ENCODE results near the gene CACNA1C.

The CACNA1C gene

DNA sequence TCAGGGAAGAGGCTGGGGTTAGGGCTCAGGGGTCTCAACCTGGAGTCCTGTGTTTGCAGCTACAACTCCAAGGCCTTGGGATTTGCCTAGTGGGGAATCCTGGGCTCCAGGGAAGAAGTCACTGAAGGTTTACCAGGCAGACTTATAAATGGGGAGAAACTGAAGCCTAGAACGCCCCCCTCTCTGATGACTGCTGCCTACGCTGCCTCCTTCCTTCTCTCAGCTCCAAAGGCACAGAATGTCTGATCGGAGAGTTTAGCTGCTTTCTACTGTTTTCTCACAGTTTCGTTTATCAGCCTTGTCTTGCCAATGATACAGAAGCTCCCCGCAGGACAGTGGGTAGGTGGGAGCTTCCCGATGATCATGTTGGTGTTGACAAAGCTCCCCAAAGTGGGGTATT, 101.7 kb downstream of the CACNA1C start:
- no peak for DNase-seq
- no peak overlapping the region for H3K4me3 ChIP-seq (ENCODE audit: control insufficient read depth in 1 of 7, extremely low read depth in 1 of 7, insufficient read depth in 4 of 7, low read depth in 2 of 7, low read length in 6 of 7)
- 90% methylated on average over 4 of the region's 6 CpGs for WGBS (ENCODE audit: insufficient coverage)
- no peak overlapping the region for H3K27ac ChIP-seq (ENCODE audit: insufficient read depth in 1 of 2, low read depth in 1 of 2, low read length in 2 of 2, poor library complexity in 1 of 2, severe bottlenecking in 2 of 2)
- ChIA-PET CTCF (no interaction called here), POLR2A (no interaction called here)
- no peaks in the 10 kb centered on the region for H3K27me3 ChIP-seq (replicated peaks in 2 of 5; ENCODE audit: control insufficient read depth in 4 of 5, insufficient read depth in 5 of 5, low read length in 4 of 5)
- H3K4me1 ChIP-seq (ENCODE audit: control extremely low read depth in 1 of 4, control insufficient read depth in 4 of 4, insufficient read depth in 4 of 4, low read length in 3 of 4): no peaks in the 10 kb centered on the region
- H3K9me3 ChIP-seq (ENCODE audit: control extremely low read depth in 1 of 5, control insufficient read depth in 4 of 5, insufficient read depth in 2 of 5, low read depth in 1 of 5, low read length in 4 of 5): no peaks in the 10 kb centered on the region
- no peaks in the 10 kb centered on the region for H3K36me3 ChIP-seq (ENCODE audit: control insufficient read depth in 4 of 4, insufficient read depth in 4 of 4, low read length in 3 of 4)

DNA sequence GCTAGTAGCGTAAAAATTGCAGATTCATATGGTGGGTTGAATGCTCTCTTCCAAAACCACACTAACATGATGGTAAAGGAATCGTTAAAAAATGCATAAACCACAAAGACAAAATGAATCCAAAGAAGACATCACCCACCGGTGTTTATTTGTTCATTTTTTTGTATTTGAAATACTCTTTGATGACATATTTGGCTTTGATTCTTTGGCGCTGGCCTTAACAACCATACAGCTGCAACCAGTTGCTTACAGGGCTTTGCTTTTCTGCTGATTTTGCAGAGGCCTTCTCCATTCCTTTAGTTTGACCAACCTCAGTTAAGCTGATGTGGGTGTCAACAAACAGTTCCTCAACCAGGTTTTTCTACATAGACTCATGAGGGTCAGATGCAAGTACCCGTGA, 103.5 kb downstream of the CACNA1C start:
- Histone ChIP-seq H3K4me1 (ENCODE audit: control extremely low read depth in 1 of 4, control insufficient read depth in 4 of 4, insufficient read depth in 4 of 4, low read length in 3 of 4) (no peaks in the 10 kb centered on the region), H3K36me3 (ENCODE audit: control insufficient read depth in 4 of 4, insufficient read depth in 4 of 4, low read length in 3 of 4) (no peaks in the 10 kb centered on the region), H3K4me3 (ENCODE audit: control insufficient read depth in 1 of 7, extremely low read depth in 1 of 7, insufficient read depth in 4 of 7, low read depth in 2 of 7, low read length in 6 of 7) (no peak overlapping the region), H3K9me3 (ENCODE audit: control extremely low read depth in 1 of 5, control insufficient read depth in 4 of 5, insufficient read depth in 2 of 5, low read depth in 1 of 5, low read length in 4 of 5) (no peaks in the 10 kb centered on the region), H3K27ac (ENCODE audit: insufficient read depth in 1 of 2, low read depth in 1 of 2, low read length in 2 of 2, poor library complexity in 1 of 2, severe bottlenecking in 2 of 2) (no peak overlapping the region), H3K27me3 (replicated peaks in 2 of 5; ENCODE audit: control insufficient read depth in 4 of 5, insufficient read depth in 5 of 5, low read length in 4 of 5) (no peaks in the 10 kb centered on the region)
- DNase-seq: no peak
- ChIA-PET CTCF (interaction anchor here (0.6 kb wide), 1 partner anchor 11 kb away, joined by 3 read pairs; no protein-coding TSS in a partner anchor), POLR2A (no interaction called here)
- 97% methylated on average over 3 of the region's 5 CpGs for WGBS (ENCODE audit: insufficient coverage)

- Histone ChIP-seq H3K4me3 (ENCODE audit: control insufficient read depth in 1 of 7, extremely low read depth in 1 of 7, insufficient read depth in 4 of 7, low read depth in 2 of 7, low read length in 6 of 7) (no peak overlapping the region), H3K27me3 (replicated peaks in 2 of 5; ENCODE audit: control insufficient read depth in 4 of 5, insufficient read depth in 5 of 5, low read length in 4 of 5) (no peaks in the 10 kb centered on the region), H3K4me1 (ENCODE audit: control extremely low read depth in 1 of 4, control insufficient read depth in 4 of 4, insufficient read depth in 4 of 4, low read length in 3 of 4) (no peaks in the 10 kb centered on the region), H3K36me3 (ENCODE audit: control insufficient read depth in 4 of 4, insufficient read depth in 4 of 4, low read length in 3 of 4) (no peaks in the 10 kb centered on the region), H3K27ac (ENCODE audit: insufficient read depth in 1 of 2, low read depth in 1 of 2, low read length in 2 of 2, poor library complexity in 1 of 2, severe bottlenecking in 2 of 2) (no peak overlapping the region), H3K9me3 (ENCODE audit: control extremely low read depth in 1 of 5, control insufficient read depth in 4 of 5, insufficient read depth in 2 of 5, low read depth in 1 of 5, low read length in 4 of 5) (no peaks in the 10 kb centered on the region)
- ChIA-PET CTCF (interaction anchor here (1.1 kb wide), 1 partner anchor 9 kb away, joined by 3 read pairs; no protein-coding TSS in a partner anchor), POLR2A (no interaction called here)
- 97% methylated on average over 4 of the region's 7 CpGs for WGBS (ENCODE audit: insufficient coverage)
- no peak for DNase-seq
Observed at GRCh38 chr12:2160043-2160442, 107.3 kb downstream of the CACNA1C start.

- Histone ChIP-seq H3K4me1 (ENCODE audit: control extremely low read depth in 1 of 4, control insufficient read depth in 4 of 4, insufficient read depth in 4 of 4, low read length in 3 of 4) (no peaks in the 10 kb centered on the region), H3K27me3 (replicated peaks in 2 of 5; ENCODE audit: control insufficient read depth in 4 of 5, insufficient read depth in 5 of 5, low read length in 4 of 5) (no peaks in the 10 kb centered on the region), H3K9me3 (ENCODE audit: control extremely low read depth in 1 of 5, control insufficient read depth in 4 of 5, insufficient read depth in 2 of 5, low read depth in 1 of 5, low read length in 4 of 5) (peaks cover 0 to 5% (median 0%) of the 10 kb centered on the region in 5 experiments), H3K4me3 (ENCODE audit: control insufficient read depth in 1 of 7, extremely low read depth in 1 of 7, insufficient read depth in 4 of 7, low read depth in 2 of 7, low read length in 6 of 7) (no peak overlapping the region), H3K36me3 (ENCODE audit: control insufficient read depth in 4 of 4, insufficient read depth in 4 of 4, low read length in 3 of 4) (no peaks in the 10 kb centered on the region), H3K27ac (ENCODE audit: insufficient read depth in 1 of 2, low read depth in 1 of 2, low read length in 2 of 2, poor library complexity in 1 of 2, severe bottlenecking in 2 of 2) (no peak overlapping the region)
- WGBS (ENCODE audit: insufficient coverage): 73% methylated on average over 8 of the region's 10 CpGs
- POLR2A ChIA-PET: no interaction called here
- no peak for DNase-seq
- CTCF ChIA-PET: no interaction called here
Observed at GRCh38 chr12:2161473-2161872, 108.7 kb downstream of the CACNA1C start.

DNA sequence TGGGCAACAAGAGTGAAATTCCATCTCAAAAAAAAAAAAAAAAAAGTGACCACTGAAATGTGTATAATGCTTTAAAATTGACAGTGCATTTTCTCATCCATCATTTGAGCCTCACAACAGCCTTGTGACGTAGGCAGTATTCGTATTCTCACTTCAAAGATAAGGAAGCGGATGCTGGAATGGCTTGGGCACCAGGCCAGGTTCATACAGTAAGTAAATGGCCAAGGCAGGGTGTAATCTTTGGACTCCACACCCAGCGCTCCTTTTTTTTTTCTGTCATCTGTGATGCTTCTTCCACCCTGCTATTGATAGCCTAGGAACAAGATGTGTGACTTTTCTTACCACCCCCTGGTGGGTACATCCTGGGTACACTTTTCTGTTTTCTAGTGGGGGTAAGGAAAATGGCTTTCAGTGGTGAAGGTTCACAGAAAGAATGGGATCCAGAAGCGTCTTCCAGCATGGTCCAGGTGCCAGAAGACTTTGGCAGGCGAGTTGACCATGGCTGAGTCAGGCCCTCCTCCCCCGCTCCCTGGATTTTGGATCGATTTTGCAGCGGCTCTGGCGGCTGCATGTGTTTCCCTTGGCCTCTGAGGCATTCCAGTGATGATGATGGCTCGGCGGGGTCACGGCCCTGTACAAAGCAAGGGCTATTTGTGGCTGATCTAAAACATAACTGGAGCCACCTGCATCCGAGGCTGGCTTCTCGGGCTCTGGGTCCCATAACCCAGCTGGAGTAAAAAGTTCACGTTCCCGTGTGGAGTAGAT, 110.6 kb downstream of the CACNA1C start:
- WGBS (ENCODE audit: insufficient coverage): 98% methylated on average over 15 of the region's 17 CpGs
- H3K36me3 ChIP-seq (ENCODE audit: control insufficient read depth in 4 of 4, insufficient read depth in 4 of 4, low read length in 3 of 4): no peaks in the 10 kb centered on the region
- CTCF ChIA-PET: no interaction called here
- no peaks in the 10 kb centered on the region for H3K27me3 ChIP-seq (replicated peaks in 2 of 5; ENCODE audit: control insufficient read depth in 4 of 5, insufficient read depth in 5 of 5, low read length in 4 of 5)
- no peak for DNase-seq
- no peaks in the 10 kb centered on the region for H3K4me1 ChIP-seq (ENCODE audit: control extremely low read depth in 1 of 4, control insufficient read depth in 4 of 4, insufficient read depth in 4 of 4, low read length in 3 of 4)
- no peak overlapping the region for H3K27ac ChIP-seq (ENCODE audit: insufficient read depth in 1 of 2, low read depth in 1 of 2, low read length in 2 of 2, poor library complexity in 1 of 2, severe bottlenecking in 2 of 2)
- no peak overlapping the region for H3K4me3 ChIP-seq (ENCODE audit: control insufficient read depth in 1 of 7, extremely low read depth in 1 of 7, insufficient read depth in 4 of 7, low read depth in 2 of 7, low read length in 6 of 7)
- peaks cover 0 to 22% (median 9%) of the 10 kb centered on the region in 5 experiments for H3K9me3 ChIP-seq (ENCODE audit: control extremely low read depth in 1 of 5, control insufficient read depth in 4 of 5, insufficient read depth in 2 of 5, low read depth in 1 of 5, low read length in 4 of 5)
- POLR2A ChIA-PET: no interaction called here

DNA sequence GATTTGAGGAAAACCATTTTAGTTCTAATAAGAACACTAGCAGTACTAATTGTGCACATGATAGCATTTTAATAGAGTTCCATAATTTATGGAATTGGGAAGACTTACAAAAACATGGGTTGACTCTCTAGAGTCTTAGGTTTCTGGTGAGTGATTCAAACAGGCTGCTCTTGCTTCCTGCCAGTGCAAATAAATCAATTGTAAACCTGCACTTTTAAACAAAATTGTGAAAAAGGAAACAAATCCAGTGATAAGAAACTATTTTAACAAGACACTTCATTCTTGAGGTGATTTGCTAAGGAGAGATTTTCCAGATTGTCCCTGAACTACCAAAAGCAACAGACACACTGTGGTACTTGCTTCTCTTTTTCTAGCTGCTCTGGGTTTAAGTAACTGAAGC, 112.2 kb downstream of the CACNA1C start:
- H3K9me3 ChIP-seq (ENCODE audit: control extremely low read depth in 1 of 5, control insufficient read depth in 4 of 5, insufficient read depth in 2 of 5, low read depth in 1 of 5, low read length in 4 of 5): peaks cover 0 to 25% (median 9%) of the 10 kb centered on the region in 5 experiments
- no peak overlapping the region for H3K4me3 ChIP-seq (ENCODE audit: control insufficient read depth in 1 of 7, extremely low read depth in 1 of 7, insufficient read depth in 4 of 7, low read depth in 2 of 7, low read length in 6 of 7)
- H3K36me3 ChIP-seq (ENCODE audit: control insufficient read depth in 4 of 4, insufficient read depth in 4 of 4, low read length in 3 of 4): no peaks in the 10 kb centered on the region
- DNase-seq: no peak
- CTCF ChIA-PET: no interaction called here
- peaks cover 0 to 4% (median 2%) of the 10 kb centered on the region in 4 experiments for H3K4me1 ChIP-seq (ENCODE audit: control extremely low read depth in 1 of 4, control insufficient read depth in 4 of 4, insufficient read depth in 4 of 4, low read length in 3 of 4)
- no peaks in the 10 kb centered on the region for H3K27me3 ChIP-seq (replicated peaks in 2 of 5; ENCODE audit: control insufficient read depth in 4 of 5, insufficient read depth in 5 of 5, low read length in 4 of 5)
- POLR2A ChIA-PET: no interaction called here
- H3K27ac ChIP-seq (ENCODE audit: insufficient read depth in 1 of 2, low read depth in 1 of 2, low read length in 2 of 2, poor library complexity in 1 of 2, severe bottlenecking in 2 of 2): no peak overlapping the region

DNA sequence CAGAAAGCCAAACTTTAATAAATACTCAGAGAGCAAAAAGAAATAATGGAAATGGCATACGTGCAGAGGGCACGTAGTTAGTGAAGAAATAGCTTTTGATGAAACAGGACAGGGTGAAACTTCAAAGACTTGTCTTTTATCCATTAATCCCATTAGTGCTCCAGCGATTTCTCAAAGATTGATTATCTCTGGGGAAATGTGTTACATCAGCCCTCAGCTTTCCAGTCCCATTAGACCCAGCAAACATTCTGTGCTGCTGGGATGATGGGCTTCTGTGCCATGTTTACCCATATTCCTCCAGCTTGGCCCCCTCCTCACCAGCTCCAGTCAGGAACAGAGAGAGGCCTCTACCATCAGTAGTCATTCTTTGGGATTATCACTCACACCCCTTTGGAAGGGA, 113.1 kb downstream of the CACNA1C start:
- ChIA-PET CTCF (no interaction called here), POLR2A (no interaction called here)
- peaks cover 0 to 4% (median 2%) of the 10 kb centered on the region in 4 experiments for H3K4me1 ChIP-seq (ENCODE audit: control extremely low read depth in 1 of 4, control insufficient read depth in 4 of 4, insufficient read depth in 4 of 4, low read length in 3 of 4)
- H3K9me3 ChIP-seq (ENCODE audit: control extremely low read depth in 1 of 5, control insufficient read depth in 4 of 5, insufficient read depth in 2 of 5, low read depth in 1 of 5, low read length in 4 of 5): peaks cover 0 to 25% (median 9%) of the 10 kb centered on the region in 5 experiments
- H3K36me3 ChIP-seq (ENCODE audit: control insufficient read depth in 4 of 4, insufficient read depth in 4 of 4, low read length in 3 of 4): no peaks in the 10 kb centered on the region
- H3K4me3 ChIP-seq (ENCODE audit: control insufficient read depth in 1 of 7, extremely low read depth in 1 of 7, insufficient read depth in 4 of 7, low read depth in 2 of 7, low read length in 6 of 7): no peak overlapping the region
- no peak overlapping the region for H3K27ac ChIP-seq (ENCODE audit: insufficient read depth in 1 of 2, low read depth in 1 of 2, low read length in 2 of 2, poor library complexity in 1 of 2, severe bottlenecking in 2 of 2)
- H3K27me3 ChIP-seq (replicated peaks in 2 of 5; ENCODE audit: control insufficient read depth in 4 of 5, insufficient read depth in 5 of 5, low read length in 4 of 5): no peaks in the 10 kb centered on the region
- WGBS (ENCODE audit: insufficient coverage): 100% methylated on average over 2 of the region's 3 CpGs
- DNase-seq: no peak

All from common myeloid progenitor, CD34-positive (primary cell).